Nephron (organoid): Measurements from ENCODE around the gene XNDC1N.

Source experiments
- H3K27ac Mint-ChIP-seq, 3 experiments: 2 replicates each; pipeline ENCODE4 v1.8.0; 2020; ENCODE audit warnings: mixed read lengths in 3 of 3, mild to moderate bottlenecking in 2 of 3, moderate library complexity in 1 of 3
- H3K27me3 Mint-ChIP-seq: 2 replicates; pipeline ENCODE4 v1.8.0; 2021; ENCODE audit warnings: low read depth, mild to moderate bottlenecking, moderate library complexity, mixed read lengths
- H3K36me3 Mint-ChIP-seq: 2 replicates; pipeline ENCODE4 v1.8.0; 2020; ENCODE audit warnings: low read depth, mixed read lengths
- H3K4me1 Mint-ChIP-seq: 2 replicates; pipeline ENCODE4 v1.8.0; 2020; ENCODE audit warnings: mixed read lengths
- H3K4me3 Mint-ChIP-seq, 3 experiments: 2 replicates each; pipeline ENCODE4 v1.8.0; 2020; ENCODE audit warnings: mild to moderate bottlenecking in 3 of 3, mixed read lengths in 3 of 3, moderate library complexity in 2 of 3
- H3K9me3 Mint-ChIP-seq: 2 replicates; pipeline ENCODE4 v1.8.0; 2020; ENCODE audit warnings: mixed read lengths
- CTCF ChIP-seq, 3 experiments: fragments of 200-600 bp; sonication (generic); IDR thresholded peaks; one replicate each; pipeline ENCODE4 v1.5.0; 2021; ENCODE audit warnings: antibody characterized with exemption in 3 of 3; ENCODE audit not compliant: unreplicated experiment in 3 of 3

The XNDC1N gene

DNA sequence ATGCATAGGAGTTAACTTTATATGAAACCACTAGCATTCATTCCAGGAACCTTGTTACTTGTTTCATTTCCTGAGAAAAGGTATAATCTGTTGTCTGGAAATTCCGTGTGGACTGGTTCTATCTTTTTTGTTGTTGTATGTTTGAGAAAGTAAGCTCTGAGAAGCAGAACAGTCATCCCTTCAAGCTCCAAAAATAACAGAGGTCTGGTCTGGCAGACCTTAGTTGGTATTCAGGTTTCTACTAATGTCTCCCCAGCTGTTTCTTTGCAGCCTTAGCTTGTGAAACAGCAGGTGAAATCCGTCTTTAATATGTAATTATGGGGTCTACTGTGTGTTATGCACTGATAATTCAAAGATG lies 2.8 kb upstream of the XNDC1N start:
- peaks cover 51% of the 10 kb centered on the region for H3K4me1 Mint-ChIP-seq
- no peaks in the 10 kb centered on the region for H3K9me3 Mint-ChIP-seq
- peak overlapping the region in 2 of 3 experiments; percentile 18 to 22 for H3K27ac Mint-ChIP-seq
- H3K4me3 Mint-ChIP-seq: peak overlapping the region; percentile 95 to 98 (median 98)
- H3K36me3 Mint-ChIP-seq: peaks cover 4% of the 10 kb centered on the region
- TF ChIP-seq CTCF (IDR thresholded peaks at IDR 0.05; ENCODE audit: unreplicated experiment in 3 of 3): no peak
- H3K27me3 Mint-ChIP-seq: no peaks in the 10 kb centered on the region

DNA sequence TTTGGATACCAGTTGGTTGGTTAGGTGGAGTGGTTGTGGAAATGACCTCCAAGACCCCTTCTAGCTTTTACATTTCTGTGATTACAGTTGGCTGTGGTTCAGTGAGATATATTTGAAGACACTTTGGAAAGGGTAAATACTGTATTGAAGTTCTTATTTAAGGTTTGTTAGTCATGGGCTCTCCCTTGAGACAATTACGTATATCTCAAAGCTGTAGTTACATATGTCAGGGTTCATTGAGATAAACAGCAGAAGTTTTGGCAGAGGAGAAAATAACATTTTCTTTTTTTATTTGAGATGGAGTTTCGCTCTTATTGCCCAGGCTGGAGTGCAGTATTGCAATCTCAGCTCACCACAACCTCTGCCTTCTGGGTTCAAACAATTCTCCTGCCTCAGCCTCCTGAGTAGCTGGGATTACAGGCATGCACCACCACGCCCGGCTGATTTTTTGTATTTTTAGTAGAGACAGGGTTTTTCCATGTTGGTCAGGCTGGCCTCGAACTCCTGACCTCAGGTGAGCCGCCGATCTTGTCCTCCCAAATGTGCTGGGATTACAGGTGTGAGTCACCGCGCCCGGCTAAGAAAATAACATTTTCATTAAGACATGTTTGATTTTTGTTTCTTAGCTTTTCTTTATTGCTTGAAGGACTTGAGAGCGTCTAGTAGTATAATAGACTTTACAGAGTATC lies 2.3 kb upstream of the XNDC1N start:
- TF ChIP-seq CTCF (IDR thresholded peaks at IDR 0.05; ENCODE audit: unreplicated experiment in 3 of 3): no peak
- peaks cover 51% of the 10 kb centered on the region for H3K4me1 Mint-ChIP-seq
- H3K4me3 Mint-ChIP-seq: peak overlapping the region; percentile 95 to 98 (median 98)
- H3K36me3 Mint-ChIP-seq: peaks cover 4% of the 10 kb centered on the region
- H3K27ac Mint-ChIP-seq: peak overlapping the region in 2 of 3 experiments; percentile 99 to 100
- no peaks in the 10 kb centered on the region for H3K9me3 Mint-ChIP-seq
- no peaks in the 10 kb centered on the region for H3K27me3 Mint-ChIP-seq

GRCh38 chr11:71929491-71929890 lies 1.1 kb upstream of the XNDC1N start:
- H3K36me3 Mint-ChIP-seq: peaks cover 9% of the 10 kb centered on the region

GRCh38 chr11:71928737-71929443 lies 496 bp upstream of the XNDC1N start, which contains the start of gene RNF121:
TSS of gene RNF121 (plus strand) at chr11:71929046. CDS start at chr11:71929062, 16 bp downstream.
- Mint-ChIP-seq H3K4me3 (peak within 1 kb of the TSS; percentile 95 to 98 (median 98)), H3K27ac (peak within 1 kb of the TSS; percentile 98 to 100 (median 99)), H3K4me1 (peaks cover 43% of the 10 kb centered on the region), H3K27me3 (no peaks in the 10 kb centered on the region), H3K36me3 (peaks cover 9% of the 10 kb centered on the region), H3K9me3 (no peaks in the 10 kb centered on the region)
- TF ChIP-seq CTCF (IDR thresholded peaks at IDR 0.05; ENCODE audit: unreplicated experiment in 3 of 3): no peak

More at GRCh38 chr11:71929491-71929890, 1.1 kb upstream of the XNDC1N start:
- H3K4me3 Mint-ChIP-seq: peak overlapping the region; percentile 95 to 98 (median 98)
- no peaks in the 10 kb centered on the region for H3K9me3 Mint-ChIP-seq
- H3K27me3 Mint-ChIP-seq: no peaks in the 10 kb centered on the region
- peaks cover 49% of the 10 kb centered on the region for H3K4me1 Mint-ChIP-seq
- TF ChIP-seq CTCF (IDR thresholded peaks at IDR 0.05; ENCODE audit: unreplicated experiment in 3 of 3): no peak
- peak overlapping the region; percentile 98 to 100 (median 99) for H3K27ac Mint-ChIP-seq

GRCh38 chr11:71917646-71918140 lies 10.7 kb downstream of the XNDC1N start:
- no peak for TF ChIP-seq CTCF (IDR thresholded peaks at IDR 0.05; ENCODE audit: unreplicated experiment in 3 of 3)
- no peaks in the 10 kb centered on the region for H3K27me3 Mint-ChIP-seq
- peaks cover 49% of the 10 kb centered on the region for H3K36me3 Mint-ChIP-seq
- H3K9me3 Mint-ChIP-seq: no peaks in the 10 kb centered on the region
- no peaks in the 10 kb centered on the region for H3K4me1 Mint-ChIP-seq
- no peak overlapping the region for H3K27ac Mint-ChIP-seq
- no peak overlapping the region for H3K4me3 Mint-ChIP-seq
